Middle frontal gyrus (tissue), 1 donor: ENCODE measurements around the gene S100A14.
"Not testable (repeated sequence)": the region's sequence is repeated elsewhere in the genome, so short reads cannot be mapped to it uniquely, and the experiment has no call there.

Experiments
- DNase-seq: peaks from one replicate; pipeline ENCODE4 v3.0.0-alpha.2; 2015; ENCODE audit warnings: low spot score; ENCODE audit errors: extremely low spot score

S100A14 gene

DNA sequence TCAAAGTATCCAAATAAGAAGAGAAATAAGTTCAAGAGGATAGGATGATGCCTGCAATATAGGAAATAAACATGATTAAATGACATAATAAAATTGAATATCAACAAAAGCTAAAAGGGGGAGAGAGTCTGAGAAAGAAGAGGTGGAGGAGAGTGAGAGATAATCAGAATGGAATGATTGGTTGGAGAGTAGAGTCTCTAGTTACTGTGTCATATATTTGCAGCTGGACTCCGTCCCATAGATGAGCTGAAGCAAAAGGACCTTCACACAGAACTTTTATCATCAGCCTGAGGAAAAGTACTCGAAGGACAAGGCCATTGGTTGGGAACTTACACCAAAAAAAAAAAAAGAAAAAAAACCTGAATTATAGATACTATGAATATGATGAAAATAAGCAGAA, 27.6 kb downstream of the S100A14 start:
- DNase-seq: no peak

DNA sequence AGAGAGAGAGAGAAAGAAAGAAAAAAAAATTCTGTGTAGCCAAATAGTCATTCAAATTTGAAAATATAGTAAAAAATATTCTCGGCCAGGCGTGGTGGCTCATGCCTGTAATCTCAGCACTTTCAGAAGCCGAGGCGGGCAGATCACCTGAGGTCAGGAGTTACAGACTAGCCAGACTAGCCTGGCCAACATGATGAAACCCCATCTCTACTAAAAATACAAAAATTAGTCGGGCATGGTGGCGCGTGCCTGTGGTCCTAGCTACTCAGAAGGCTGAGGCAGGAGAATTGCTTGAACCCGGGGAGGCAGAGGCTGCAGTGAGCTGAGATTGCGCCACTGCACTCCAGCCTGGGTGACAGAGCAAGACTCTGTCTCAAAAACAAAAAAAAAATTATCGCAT, 28.1 kb downstream of the S100A14 start:
- DNase-seq: not testable (repeated sequence)

DNA sequence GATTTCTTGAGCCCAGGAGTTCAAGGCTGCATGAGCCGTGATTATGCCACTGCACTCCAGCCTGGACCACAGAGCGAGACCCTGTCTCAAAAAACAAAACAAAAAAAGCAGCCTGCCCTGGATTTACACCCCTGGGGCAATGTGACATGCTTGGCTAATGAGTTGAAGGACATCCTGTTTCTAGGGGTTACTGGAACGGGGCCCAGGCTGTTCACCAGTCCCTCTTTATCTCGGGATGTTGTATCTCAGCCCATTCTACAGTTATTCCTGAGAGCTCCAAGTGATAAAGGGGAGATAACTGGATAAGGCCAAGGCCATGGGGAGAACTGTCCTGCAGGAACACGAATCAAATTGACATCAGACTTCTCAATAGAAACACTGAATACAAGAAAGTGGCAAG, 28.8 kb downstream of the S100A14 start:
- no peak for DNase-seq

- no peak for DNase-seq
Measured at GRCh38 chr1:153586347-153586746, 29.8 kb downstream of the S100A14 start.

- no peak for DNase-seq
Measured at GRCh38 chr1:153585006-153585405, 31.1 kb downstream of the S100A14 start.

DNA sequence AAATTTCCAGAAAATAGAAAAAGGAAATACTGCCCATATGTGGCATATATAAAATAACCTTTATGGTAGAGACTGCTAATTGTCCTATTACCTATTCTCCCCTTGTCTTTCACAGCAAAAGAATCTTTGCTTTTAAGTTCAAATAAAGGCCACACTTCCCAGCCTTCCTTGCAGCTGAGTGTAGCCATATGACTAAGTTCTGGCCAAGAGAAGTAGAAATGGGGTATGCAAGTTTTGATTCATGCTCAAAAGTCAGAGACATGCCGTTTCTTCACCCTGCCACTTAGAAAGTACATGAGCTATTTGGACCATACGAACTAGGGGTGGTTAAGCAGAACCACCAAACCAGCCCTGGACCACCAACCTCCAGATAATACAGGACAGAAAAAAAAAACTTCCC, 32.1 kb downstream of the S100A14 start:
- DNase-seq: no peak

GRCh38 chr1:153583514-153583913, 32.6 kb downstream of the S100A14 start:
- not testable (repeated sequence) for DNase-seq

DNA sequence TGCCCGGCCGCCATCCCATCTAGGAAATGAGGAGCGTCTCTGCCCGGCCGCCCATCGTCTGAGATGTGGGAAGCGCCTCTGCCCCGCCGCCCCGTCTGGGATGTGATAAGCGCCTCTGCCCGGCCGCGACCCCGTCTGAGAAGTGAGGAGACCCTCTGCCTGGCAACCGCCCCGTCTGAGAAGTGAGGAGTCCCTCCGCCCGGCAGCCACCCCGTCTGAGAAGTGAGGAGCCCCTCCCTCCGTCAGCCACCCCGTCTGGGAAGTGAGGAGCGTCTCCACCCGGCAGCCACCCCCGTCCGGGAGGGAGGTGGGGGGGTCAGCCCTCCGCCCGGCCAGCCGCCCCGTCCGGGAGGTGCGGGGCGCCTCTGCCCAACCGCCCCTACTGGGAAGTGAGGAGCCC, 33.3 kb downstream of the S100A14 start:
- DNase-seq: not testable (repeated sequence)

DNA sequence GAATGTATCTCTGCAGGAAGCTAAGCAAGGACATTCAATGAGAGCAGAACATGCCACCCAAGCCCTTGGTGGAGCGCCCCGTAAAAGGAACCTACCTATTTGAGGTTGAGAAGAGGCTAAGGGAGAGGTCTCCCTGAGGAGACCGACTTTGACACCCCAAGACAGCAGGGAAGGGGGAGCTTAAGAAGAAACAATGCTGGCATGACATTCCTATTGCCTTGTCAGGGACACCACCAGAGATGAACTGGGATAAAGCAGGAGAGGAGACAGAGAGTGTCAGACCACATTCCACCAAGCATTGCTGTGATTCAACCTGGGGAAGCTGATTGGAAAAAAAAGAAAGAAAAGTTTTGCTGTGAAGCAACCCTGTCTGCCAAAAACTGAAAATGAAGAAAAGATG, 37.2 kb downstream of the S100A14 start:
- no peak for DNase-seq

DNA sequence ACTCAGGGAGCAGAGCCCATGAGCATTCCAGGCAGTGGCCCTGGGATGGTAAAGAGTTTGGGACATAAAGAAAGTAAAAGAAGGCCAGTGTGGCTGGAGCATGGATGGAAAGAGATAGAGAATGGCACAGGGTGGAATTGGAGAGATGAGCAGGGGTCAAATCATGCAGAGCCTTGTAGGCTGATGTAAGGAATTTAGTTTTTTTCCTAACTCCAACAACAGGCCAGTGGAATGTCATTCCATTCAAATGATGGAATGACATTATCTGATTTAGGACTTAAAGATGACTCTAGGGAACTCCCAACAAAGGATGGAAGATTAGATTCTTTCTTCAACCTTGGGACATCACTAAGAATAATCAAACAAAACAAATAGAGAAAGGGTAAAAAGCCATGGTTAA, 37.6 kb downstream of the S100A14 start:
- DNase-seq: no peak

GRCh38 chr1:153577624-153578051, 38.5 kb downstream of the S100A14 start:
- DNase-seq: no peak

DNA sequence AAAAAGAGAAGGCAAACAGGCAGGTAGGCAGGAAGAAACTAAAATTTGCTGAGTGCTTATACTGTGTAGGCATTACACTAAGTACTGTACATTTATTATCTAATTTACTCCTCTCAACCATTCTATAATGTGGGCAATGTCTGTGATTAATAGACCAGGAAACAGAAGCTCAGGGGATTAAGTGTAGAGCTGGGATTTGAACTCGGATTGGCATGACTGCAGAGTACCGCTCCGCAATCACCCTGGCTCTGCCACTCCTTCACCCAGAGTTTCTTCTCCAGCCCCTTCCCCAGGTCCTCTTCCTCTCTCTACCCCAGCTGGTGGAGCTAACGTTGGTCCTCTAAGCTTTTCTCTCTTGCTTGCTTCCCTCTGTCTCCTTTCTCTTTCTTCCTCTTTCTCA, 39.0 kb downstream of the S100A14 start:
- DNase-seq: no peak

- DNase-seq: not testable (repeated sequence)
Measured at GRCh38 chr1:153575497-153575896, 40.6 kb downstream of the S100A14 start.

- DNase-seq: not testable (repeated sequence)
Measured at GRCh38 chr1:153575081-153575491, 41.0 kb downstream of the S100A14 start.

DNA sequence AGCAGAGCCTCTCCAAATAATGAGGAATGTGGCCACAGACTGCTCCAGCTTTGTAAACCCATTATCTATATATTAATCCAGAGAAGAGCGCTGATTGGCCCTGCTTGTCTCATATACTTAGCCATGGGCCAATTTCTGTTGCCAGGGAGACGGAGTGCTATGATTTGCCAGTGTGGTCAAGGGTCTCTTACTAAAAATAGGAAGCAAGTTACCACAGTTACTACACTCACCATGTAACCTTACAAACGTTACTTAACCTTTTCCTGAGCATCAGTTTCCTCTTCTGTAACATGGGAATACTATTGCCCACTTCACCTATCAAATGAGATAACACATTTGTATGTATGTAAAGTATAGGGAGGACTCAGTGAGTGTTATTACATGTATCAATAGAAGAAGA, 42.8 kb downstream of the S100A14 start:
- DNase-seq: no peak

DNA sequence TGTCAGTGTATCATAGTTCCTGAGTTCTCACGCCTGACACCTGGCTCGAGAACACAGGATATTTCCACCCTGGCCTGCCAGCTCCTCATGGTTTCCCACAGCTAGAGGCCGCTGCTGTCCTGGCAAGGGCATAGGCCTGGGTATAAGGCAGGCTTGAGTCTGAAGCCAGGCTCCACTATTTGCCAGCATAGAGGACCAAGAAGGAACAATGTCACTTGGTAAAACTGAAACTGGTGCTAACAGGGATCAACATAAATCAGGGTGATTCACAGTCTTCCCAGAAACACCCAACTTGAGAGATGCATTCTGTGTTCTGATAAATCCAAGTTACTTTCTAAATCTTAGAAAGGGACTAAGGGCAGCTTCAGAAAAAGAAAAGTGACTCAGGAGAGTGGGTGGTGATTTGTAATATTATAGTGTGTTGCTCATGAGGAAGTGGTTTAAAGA, 43.5 kb downstream of the S100A14 start:
- peak; percentile 58 for DNase-seq

DNA sequence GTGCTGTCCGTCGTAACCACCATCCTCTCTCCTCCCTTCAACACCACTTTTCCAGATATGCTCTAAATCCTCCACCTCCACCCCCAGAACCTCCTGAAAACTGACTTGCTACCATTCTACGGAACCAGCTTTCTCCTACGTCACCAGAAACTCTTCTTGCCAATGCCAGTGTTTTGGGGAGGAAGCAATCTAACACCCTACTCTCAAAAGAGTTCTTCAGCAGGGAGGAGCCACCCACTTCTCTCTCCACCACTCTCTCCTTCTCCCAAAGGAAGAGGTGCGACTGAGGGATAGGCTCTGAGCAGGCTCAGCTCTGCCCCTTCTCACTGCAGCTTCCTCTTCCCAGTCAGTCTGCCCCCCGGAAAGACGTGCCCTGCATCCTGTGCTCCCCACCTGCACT, 44.4 kb downstream of the S100A14 start:
- DNase-seq: peak; percentile 6

DNA sequence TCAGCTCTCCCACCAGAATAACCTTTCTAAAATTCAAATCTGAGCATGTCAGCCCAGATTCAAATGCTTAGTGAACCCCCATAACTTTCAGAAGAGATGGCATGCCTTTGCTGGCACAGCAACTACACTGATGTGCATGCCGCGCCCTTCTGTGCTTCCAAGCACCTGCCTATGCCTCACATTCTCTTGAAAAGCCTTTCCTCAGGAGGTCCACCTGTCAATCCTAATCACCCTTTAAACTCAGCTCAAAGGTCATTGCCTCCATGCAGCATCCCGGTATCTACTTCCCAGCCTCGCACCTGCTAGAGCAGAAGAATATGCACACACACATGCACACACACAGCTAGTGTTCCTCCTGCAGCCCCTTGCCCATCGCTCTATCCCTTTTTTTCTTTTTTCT, 45.3 kb downstream of the S100A14 start:
- no peak for DNase-seq

DNA sequence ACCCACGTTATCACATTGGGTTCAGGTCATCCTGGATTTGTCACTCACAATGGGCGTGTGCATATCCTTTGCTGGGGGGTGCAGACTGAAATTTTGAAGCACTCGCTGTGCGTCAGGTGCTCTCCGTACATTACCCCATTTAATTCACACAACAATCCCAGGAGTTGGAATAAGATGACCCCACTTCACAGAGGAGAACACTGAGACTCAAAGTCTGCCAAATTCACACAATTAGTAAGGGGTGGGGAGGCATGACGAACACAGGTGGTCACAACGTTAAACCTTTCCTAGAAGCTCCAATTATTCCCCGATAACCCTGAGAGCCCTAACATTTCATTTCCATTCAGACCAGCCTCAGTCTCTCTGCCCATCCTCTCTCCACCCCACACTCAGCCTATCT, 46.7 kb downstream of the S100A14 start:
- no peak for DNase-seq

- peak; percentile 77 for DNase-seq
Measured at GRCh38 chr1:153568367-153569099, 47.6 kb downstream of the S100A14 start.

- no peak for DNase-seq
Measured at GRCh38 chr1:153567621-153568366, 48.3 kb downstream of the S100A14 start.
